ENCODE measurements around the gene PDZD2.

DNA sequence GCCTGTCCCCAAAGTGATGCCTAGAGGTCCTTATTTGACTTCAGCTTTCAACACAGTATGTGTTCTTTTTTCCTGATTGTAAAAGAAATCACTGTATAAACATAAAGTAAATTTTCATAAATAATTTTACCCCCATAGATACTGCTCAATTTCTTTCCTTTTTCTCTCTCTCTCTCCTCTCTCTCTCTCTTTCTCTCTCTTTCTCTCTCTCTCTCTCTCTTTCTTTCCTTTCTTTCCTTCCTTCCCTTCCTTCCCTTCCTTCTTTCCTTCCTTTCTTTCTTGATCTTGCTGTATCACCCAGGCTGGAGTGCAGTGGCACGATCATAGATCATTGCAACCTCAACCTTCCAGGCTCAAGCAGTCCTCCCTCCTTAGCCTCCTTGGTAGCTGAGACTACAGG, 64.8 kb downstream of the PDZD2 start:
- TF ChIP-seq POLR2A (IDR thresholded peaks at IDR 0.05) = no peak
- TF ChIP-seq, protein P1, sequence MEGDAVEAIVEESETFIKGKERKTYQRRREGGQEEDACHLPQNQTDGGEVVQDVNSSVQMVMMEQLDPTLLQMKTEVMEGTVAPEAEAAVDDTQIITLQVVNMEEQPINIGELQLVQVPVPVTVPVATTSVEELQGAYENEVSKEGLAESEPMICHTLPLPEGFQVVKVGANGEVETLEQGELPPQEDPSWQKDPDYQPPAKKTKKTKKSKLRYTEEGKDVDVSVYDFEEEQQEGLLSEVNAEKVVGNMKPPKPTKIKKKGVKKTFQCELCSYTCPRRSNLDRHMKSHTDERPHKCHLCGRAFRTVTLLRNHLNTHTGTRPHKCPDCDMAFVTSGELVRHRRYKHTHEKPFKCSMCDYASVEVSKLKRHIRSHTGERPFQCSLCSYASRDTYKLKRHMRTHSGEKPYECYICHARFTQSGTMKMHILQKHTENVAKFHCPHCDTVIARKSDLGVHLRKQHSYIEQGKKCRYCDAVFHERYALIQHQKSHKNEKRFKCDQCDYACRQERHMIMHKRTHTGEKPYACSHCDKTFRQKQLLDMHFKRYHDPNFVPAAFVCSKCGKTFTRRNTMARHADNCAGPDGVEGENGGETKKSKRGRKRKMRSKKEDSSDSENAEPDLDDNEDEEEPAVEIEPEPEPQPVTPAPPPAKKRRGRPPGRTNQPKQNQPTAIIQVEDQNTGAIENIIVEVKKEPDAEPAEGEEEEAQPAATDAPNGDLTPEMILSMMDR (IDR thresholded peaks at IDR 0.05) = no peak
- no peak for TF ChIP-seq POLR2AphosphoS5 (IDR thresholded peaks at IDR 0.05)
- TF ChIP-seq EP300 (IDR thresholded peaks at IDR 0.05) = no peak

All from stomach (tissue), 4 donors.